GM21423 (cell line): Measurements from ENCODE around the gene CGRRF1.

Experiments used
- ATAC-seq: cut with Tn5 transposase; IDR thresholded peaks from one replicate; pipeline ENCODE4 v1.9.1; 2021; ENCODE audit warnings: mild to moderate bottlenecking, moderate library complexity; ENCODE audit not compliant: unreplicated experiment

CGRRF1 gene

DNA sequence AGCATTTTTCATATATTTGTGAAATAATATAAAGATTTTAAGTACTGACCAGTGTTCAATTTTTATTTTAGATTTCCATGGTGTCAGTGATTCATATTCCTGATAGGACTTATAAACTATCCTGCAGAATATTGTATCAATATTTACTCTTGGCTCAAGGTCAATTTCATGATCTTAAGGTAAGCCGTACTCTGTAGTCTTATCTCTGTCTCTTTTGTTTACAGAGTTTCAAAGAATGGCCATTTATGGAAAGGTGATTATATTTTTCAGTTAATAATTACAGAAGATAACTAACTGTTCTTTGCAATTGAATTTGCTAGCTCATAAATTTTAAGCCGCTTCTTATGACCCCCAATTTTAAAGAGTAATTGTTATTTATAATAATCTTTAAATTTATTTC, 27.9 kb downstream of the CGRRF1 start:
- no peak for ATAC-seq

DNA sequence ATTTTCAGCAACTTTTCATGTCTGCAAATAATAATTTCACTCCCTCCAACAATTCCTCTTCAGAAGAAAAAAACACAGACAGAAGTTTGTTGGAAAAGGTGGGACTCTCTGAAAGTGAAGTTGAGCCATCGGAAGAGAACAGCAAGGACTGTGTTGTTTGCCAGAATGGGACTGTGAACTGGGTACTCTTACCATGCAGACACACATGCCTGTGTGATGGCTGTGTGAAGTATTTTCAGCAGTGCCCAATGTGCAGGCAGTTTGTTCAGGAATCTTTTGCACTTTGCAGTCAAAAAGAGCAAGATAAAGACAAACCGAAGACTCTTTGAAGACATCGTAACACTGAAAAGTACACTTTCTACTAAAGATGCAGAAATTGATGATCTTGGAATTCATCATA, 28.3 kb downstream of the CGRRF1 start:
- ATAC-seq: no peak

GRCh38 chr14:54547583-54547982, 37.9 kb downstream of the CGRRF1 start:
- no peak for ATAC-seq

- ATAC-seq: no peak
Measured at GRCh38 chr14:54548491-54548890, 38.8 kb downstream of the CGRRF1 start.

GRCh38 chr14:54549862-54550261, 40.2 kb downstream of the CGRRF1 start:
- no peak for ATAC-seq

GRCh38 chr14:54550514-54550913, 40.8 kb downstream of the CGRRF1 start:
- ATAC-seq: no peak

- no peak for ATAC-seq
Measured at GRCh38 chr14:54554401-54554800, 44.7 kb downstream of the CGRRF1 start.

GRCh38 chr14:54555651-54556050, 45.9 kb downstream of the CGRRF1 start:
- ATAC-seq: no peak

DNA sequence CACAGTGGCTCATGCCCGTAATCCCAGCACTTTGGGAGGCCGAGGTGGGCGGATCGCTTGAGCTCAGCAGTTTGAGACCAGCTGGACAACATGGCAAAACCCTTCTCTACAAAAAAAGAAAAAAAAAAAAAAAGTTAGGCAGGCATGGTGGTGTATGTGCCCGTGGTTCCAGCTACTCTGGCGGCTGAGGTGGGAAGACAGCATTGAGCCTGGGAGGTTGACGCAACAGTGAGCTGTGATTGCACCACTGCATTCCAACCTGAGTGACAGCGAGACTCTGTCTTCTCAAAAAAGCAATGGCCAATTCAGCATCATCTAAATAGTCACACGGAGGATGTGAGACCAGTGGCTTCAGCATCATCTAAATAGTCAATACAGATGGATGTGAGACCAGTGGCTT, 46.8 kb downstream of the CGRRF1 start:
- no peak for ATAC-seq

GRCh38 chr14:54562334-54562733, 52.6 kb downstream of the CGRRF1 start:
- no peak for ATAC-seq

DNA sequence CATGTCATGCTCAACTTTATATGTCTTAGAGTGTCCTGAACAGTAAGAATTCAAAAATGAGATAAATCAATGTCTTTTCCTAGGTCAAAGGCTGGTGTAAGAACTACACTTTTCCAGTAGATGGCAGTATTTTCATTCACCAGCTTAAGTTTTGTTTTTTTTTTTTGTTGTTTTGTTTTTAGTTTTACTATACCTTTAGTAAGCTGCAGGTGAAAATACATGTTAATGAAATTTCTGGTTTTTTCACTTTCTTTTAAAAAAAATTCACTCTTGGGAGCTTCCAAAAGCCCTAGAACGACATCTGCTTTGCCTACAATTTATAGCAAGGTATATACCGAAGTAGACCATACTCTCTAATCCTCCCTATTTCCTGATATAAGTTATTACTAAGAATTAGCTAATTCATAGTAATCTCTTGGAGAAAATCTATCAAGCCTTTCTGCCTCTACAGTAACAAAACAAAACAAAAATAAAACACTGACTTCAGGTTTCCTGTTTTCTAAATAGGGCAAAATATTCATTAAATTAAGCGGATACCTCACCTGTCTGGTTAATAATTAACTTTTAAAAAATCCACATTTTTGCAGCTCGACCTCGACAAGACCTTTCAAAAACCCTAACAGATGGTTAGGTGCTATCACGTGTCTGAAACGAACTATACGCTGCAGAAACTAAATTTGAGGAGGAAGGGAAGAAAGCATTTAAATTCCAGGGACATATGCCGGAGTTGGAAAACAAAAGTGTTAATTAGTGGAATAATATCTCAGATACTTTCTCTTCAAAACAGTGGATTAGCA, 54.6 kb downstream of the CGRRF1 start:
- ATAC-seq: no peak

- ATAC-seq: peak; percentile 41
Measured at GRCh38 chr14:54564868-54565784, 55.4 kb downstream of the CGRRF1 start.

DNA sequence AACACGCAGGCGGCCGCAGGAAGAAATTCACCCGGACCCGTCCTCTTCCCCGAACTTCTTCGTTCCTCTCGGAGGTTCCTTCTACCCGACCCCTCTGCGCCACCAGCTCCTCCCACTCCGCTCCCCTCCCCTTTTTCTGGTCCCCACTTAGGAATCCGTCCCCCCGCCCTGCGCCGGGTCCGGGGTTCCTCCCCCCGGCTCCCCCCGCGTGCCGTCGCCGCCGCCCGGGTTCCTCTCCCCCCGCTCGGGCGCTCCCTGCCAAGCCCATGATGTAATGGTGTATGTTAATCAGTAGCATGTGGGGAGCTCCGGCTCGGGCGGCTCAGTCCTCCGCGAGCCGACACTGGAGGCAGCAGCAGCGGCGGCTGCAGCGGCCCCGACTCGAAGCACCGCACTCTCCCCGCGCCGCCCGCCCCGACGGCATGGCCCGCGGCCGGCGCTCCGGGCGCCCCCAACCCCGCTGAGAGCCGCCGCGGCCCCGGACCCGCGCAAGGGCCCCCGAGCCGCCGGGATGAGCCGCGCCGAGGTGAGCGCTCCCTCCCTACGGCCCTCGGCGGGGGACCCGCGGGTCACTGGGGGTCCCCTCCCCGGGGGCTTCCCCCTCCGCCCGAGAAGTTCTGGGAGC, 56.2 kb downstream of the CGRRF1 start:
- ATAC-seq: peak; percentile 54

GRCh38 chr14:54566410-54567223, 56.9 kb downstream of the CGRRF1 start, which contains the start of gene SAMD4A:
Gene SAMD4A (plus strand): TSS chr14:54567128. CDS start chr14:54567917, 789 bp downstream.
- ATAC-seq: peak; percentile 35

DNA sequence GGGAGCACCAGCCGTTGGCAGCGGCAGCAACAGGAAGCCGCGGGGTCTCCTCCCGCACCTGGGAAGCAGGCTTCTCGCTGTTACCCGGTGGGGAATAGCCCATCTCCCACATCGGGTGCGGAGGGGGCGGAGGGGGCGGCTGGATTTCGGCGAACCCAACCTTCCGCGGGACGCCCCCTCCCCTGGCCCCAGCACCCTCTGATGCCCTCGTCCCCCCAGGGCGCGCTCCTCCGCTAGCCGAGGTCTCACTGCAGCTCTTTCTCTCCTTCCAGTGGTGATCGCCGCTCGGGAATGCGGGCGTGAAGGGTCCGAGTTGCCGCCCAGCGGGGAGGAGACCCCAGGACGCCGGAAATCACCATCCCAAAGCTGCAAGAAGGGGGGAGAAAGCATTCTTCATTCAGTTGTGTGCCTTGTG, 57.5 kb downstream of the CGRRF1 start:
- ATAC-seq: no peak

GRCh38 chr14:54567639-54568561, 58.2 kb downstream of the CGRRF1 start:
- no peak for ATAC-seq

DNA sequence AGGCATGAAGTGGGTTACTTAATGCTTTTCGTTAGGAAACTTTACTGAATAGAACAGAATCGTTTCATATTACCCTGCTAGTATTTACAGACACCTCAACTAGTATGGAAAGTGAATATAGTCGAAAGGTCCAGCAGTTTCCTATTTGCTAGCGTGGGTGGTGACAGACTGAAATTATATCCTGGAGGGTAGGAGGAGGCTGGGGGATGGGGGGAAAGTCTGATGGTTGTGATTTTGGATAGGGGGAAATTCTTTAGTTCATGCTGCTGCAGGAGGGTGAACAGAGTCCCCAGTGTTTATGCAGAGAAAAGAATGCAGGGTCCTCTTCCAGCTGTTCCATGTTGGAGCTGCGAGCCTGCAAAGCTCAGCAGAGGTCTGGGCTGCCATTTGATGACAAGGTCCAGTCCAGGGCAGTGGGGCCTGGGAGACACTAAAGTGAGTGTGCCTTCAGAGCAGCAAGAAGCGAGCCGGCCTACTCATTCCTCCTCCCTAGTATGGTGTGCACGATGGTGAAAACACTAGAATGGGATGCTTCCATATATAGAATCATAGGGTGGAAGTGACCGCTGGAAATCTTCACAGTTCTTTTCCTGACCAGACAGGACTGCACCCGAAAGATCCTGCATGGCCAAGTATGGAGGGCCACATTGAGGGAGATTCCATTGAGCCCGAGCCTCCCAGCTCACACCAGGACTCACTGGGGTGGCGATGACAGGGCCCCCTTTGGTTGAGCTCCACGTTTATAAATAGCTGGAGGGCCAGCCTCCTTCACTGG, 59.3 kb downstream of the CGRRF1 start:
- no peak for ATAC-seq

- ATAC-seq: no peak
Measured at GRCh38 chr14:54570047-54570446, 60.3 kb downstream of the CGRRF1 start.
